Gastrocnemius medialis (tissue), 4 donors: ENCODE data around the gene WFS1. TPM values are rescaled to one million over a fixed set of nuclear protein-coding genes. Genes with fewer than 3 reads are reported as not detected.

ENCODE experiments used
- ATAC-seq, 2 donors: fragments of 150-250 bp; one replicate each; pipeline ENCODE4 v1.9.1; 2016
- DNase-seq, 2 donors: peaks; one replicate each; pipeline ENCODE4 v3.0.0-alpha.2; 2019
- H3K27ac ChIP-seq, 4 donors: fragments of 200-600 bp; sonication (generic); 1 replicate in 1 of 4; 2 replicates in 3 of 4; pipeline ENCODE4 v1.5.1; 2016 to 2018; ENCODE audit warnings: mild to moderate bottlenecking in 2 of 4, moderate library complexity in 1 of 4
- H3K27me3 ChIP-seq, 3 donors: fragments of 200-600 bp; sonication (generic) in 2 of 3; 1 replicate in 1 of 3; 2 replicates in 2 of 3; pipeline versions ENCODE4 v1.5.1 to v1.6.0; 2016 to 2019; ENCODE audit warnings: mild to moderate bottlenecking in 1 of 3, moderate library complexity in 1 of 3
- H3K36me3 ChIP-seq, 2 donors: fragments of 200-600 bp; sonication (generic) in 1 of 2; one replicate each; pipeline ENCODE4 v1.5.1; 2017 to 2018
- H3K4me1 ChIP-seq, 2 donors: fragments of 200-600 bp; sonication (generic) in 1 of 2; one replicate each; pipeline ENCODE4 v1.5.1; 2016 to 2017; ENCODE audit warnings: mild to moderate bottlenecking in 2 of 2
- H3K4me3 ChIP-seq, 4 donors: fragments of 200-600 bp; sonication (generic) in 3 of 4; 1 replicate in 1 of 4; 2 replicates in 3 of 4; pipeline ENCODE4 v1.5.1; 2016 to 2019; ENCODE audit warnings: mild to moderate bottlenecking in 2 of 4
- H3K9me3 ChIP-seq, 3 donors: fragments of 200-600 bp; sonication (generic) in 2 of 3; 1 replicate in 1 of 3; 2 replicates in 2 of 3; pipeline ENCODE4 v1.5.1; 2016 to 2019
- CTCF ChIP-seq, 5 experiments: fragments of 450-650 bp in 3 of 5; fragments of 200-600 bp in 2 of 5; sonication (generic) in 2 of 5; IDR thresholded peaks in 4 of 5; conservative IDR thresholded peaks in 1 of 5; 1 replicate in 4 of 5; 2 replicates in 1 of 5; pipeline ENCODE4 v1.5.1; 2016 to 2019; ENCODE audit warnings: antibody characterized with exemption in 5 of 5, mild to moderate bottlenecking in 3 of 5, moderate library complexity in 3 of 5
- POLR2A ChIP-seq, 2 donors: fragments of 450-650 bp; IDR thresholded peaks; one replicate each; pipeline ENCODE4 v1.6.1; 2017; ENCODE audit warnings: antibody characterized with exemption in 2 of 2, mild to moderate bottlenecking in 2 of 2, moderate library complexity in 2 of 2
- in situ Hi-C, 4 donors: fragments of 200-750 bp; cut with MboI; loops; one replicate each; pipeline versions ENCODE4 v1.15.0 to v1.8.0; 2017; ENCODE audit warnings: low sequenced_read_pairs in 4 of 4
- intact Hi-C: fragments of 100-400 bp; cut with DNase I; formaldehyde crosslinking; loops from one replicate; pipeline ENCODE4 v1.15.1; 2023; ENCODE audit warnings: low total_unique reads
- total RNA-seq, 4 donors: library from RNA; depleted of rRNA; stranded (reverse); fragments of >200 nt; gene quantifications; one replicate each; pipeline versions ENCODE4 v1.1.0 to v1.2.3, GENCODE V29; 2016

The WFS1 gene
- total RNA-seq = 10 to 100 TPM; 13.6 to 23.7 (median 15.6) TPM

- DNase-seq = peak; percentile 98 to 99
- intact Hi-C loops = loop anchor here (10.0 kb wide), 1 partner anchor 835 kb away; no protein-coding TSS in a partner anchor
- H3K27me3 ChIP-seq = no peaks in the 10 kb centered on the region
- H3K4me3 ChIP-seq = peak within 1 kb of the TSS; percentile 72 to 91 (median 84)
- H3K9me3 ChIP-seq = no peaks in the 10 kb centered on the region
- in situ Hi-C loops = no loop called here
- H3K27ac ChIP-seq = peak within 1 kb of the TSS; percentile 60 to 82 (median 75)
- TF ChIP-seq POLR2A (IDR thresholded peaks at IDR 0.05) (peak; percentile 64 to 73), CTCF (IDR thresholded peaks at IDR 0.05 in 4 of 5, conservative IDR thresholded peaks at IDR 0.05 in 1 of 5) (no peak)
- peak; percentile 93 to 95 for ATAC-seq
- H3K4me1 ChIP-seq = peaks cover 28 to 35% of the 10 kb centered on the region in 2 donors
- no peaks in the 10 kb centered on the region for H3K36me3 ChIP-seq
These were observed at the start of gene WFS1 for GRCh38 chr4:6269616-6270511. Gene WFS1 (plus strand): TSS chr4:6269850. CDS start chr4:6277456, 7,606 bp downstream.

- peaks cover 26 to 34% (median 28%) of the 10 kb centered on the region in 3 donors for H3K27me3 ChIP-seq
- intact Hi-C loops = no loop called here
- no peaks in the 10 kb centered on the region for H3K9me3 ChIP-seq
- no peaks in the 10 kb centered on the region for H3K36me3 ChIP-seq
- no peak for ATAC-seq
- no peak overlapping the region for H3K27ac ChIP-seq
- no peak for DNase-seq
- H3K4me1 ChIP-seq = no peaks in the 10 kb centered on the region
- in situ Hi-C loops = no loop called here
- peak overlapping the region in 2 of 4 donors; percentile 1 to 18 for H3K4me3 ChIP-seq
- TF ChIP-seq CTCF (IDR thresholded peaks at IDR 0.05 in 4 of 5, conservative IDR thresholded peaks at IDR 0.05 in 1 of 5) (no peak), POLR2A (IDR thresholded peaks at IDR 0.05) (no peak)
These were observed 48.3 kb upstream of the WFS1 start for GRCh38 chr4:6221301-6221850.

GRCh38 chr4:6221851-6222760, 47.5 kb upstream of the WFS1 start:
- no peaks in the 10 kb centered on the region for H3K9me3 ChIP-seq
- no peak for TF ChIP-seq CTCF (IDR thresholded peaks at IDR 0.05 in 4 of 5, conservative IDR thresholded peaks at IDR 0.05 in 1 of 5)
- TF ChIP-seq POLR2A (IDR thresholded peaks at IDR 0.05) = no peak

GRCh38 chr4:6222761-6223292, 46.8 kb upstream of the WFS1 start:
- Histone ChIP-seq H3K9me3 (no peaks in the 10 kb centered on the region), H3K36me3 (no peaks in the 10 kb centered on the region), H3K27ac (no peak overlapping the region), H3K4me1 (no peaks in the 10 kb centered on the region), H3K27me3 (peaks cover 26 to 42% (median 28%) of the 10 kb centered on the region in 3 donors), H3K4me3 (no peak overlapping the region)
- in situ Hi-C loops (no loop called here), intact Hi-C loops (no loop called here)
- TF ChIP-seq CTCF (IDR thresholded peaks at IDR 0.05 in 4 of 5, conservative IDR thresholded peaks at IDR 0.05 in 1 of 5) (no peak), POLR2A (IDR thresholded peaks at IDR 0.05) (no peak)
- no peak for DNase-seq
- no peak for ATAC-seq

More at GRCh38 chr4:6221851-6222760, 47.5 kb upstream of the WFS1 start:
- ATAC-seq = peak in 1 of 2 donors; percentile 42
- no peak for DNase-seq
- intact Hi-C loops = no loop called here
- H3K4me3 ChIP-seq = peak overlapping the region in 2 of 4 donors; percentile 18 to 29
- peaks cover 26 to 42% (median 28%) of the 10 kb centered on the region in 3 donors for H3K27me3 ChIP-seq
- no peaks in the 10 kb centered on the region for H3K36me3 ChIP-seq
- no peaks in the 10 kb centered on the region for H3K4me1 ChIP-seq
- in situ Hi-C loops = no loop called here
- H3K27ac ChIP-seq = no peak overlapping the region
